SK-N-SH (cell line): Measurements from ENCODE around the gene CD22.

Experiments
- CHD2 ChIP-seq: fragments of 150-350 bp; IDR thresholded peaks from 2 replicates; pipeline ENCODE4 v1.6.1; 2018; ENCODE audit warnings: low read length; ENCODE audit not compliant: partially characterized antibody
- EP300 ChIP-seq, 2 experiments: IDR thresholded peaks; 2 replicates each; pipeline versions ENCODE4 v1.4.0 to v1.6.1; 2012; ENCODE audit warnings: borderline replicate concordance in 1 of 2, low read depth in 1 of 2, low read length in 1 of 2
- EZH2phosphoT487 ChIP-seq: fragments of 200-600 bp; sonication (generic); IDR thresholded peaks from 2 replicates; pipeline ENCODE4 v1.6.1; 2017; ENCODE audit warnings: low read depth, mixed run types, mild to moderate bottlenecking, antibody characterized with exemption, moderate library complexity, borderline replicate concordance
- GABPA ChIP-seq: IDR thresholded peaks from 2 replicates; pipeline ENCODE4 v1.4.0; 2012; ENCODE audit warnings: low read depth, mild to moderate bottlenecking
- POLR2AphosphoS5 ChIP-seq: IDR thresholded peaks from 2 replicates; pipeline ENCODE4 v1.6.1; 2012; ENCODE audit warnings: low read depth, low read length
- RCOR1 ChIP-seq: fragments of 150-350 bp; IDR thresholded peaks from 2 replicates; pipeline ENCODE4 v1.6.1; 2017; ENCODE audit warnings: antibody characterized with exemption, low read length
- SIN3A ChIP-seq: IDR thresholded peaks from 2 replicates; pipeline ENCODE4 v1.6.1; 2012; ENCODE audit warnings: low read depth, mild to moderate bottlenecking, low read length, moderate library complexity, borderline replicate concordance
- TAF1 ChIP-seq: IDR thresholded peaks from 2 replicates; pipeline ENCODE4 v1.6.1; 2012; ENCODE audit warnings: low read depth, mild to moderate bottlenecking, low read length, moderate library complexity, borderline replicate concordance
- TF ChIP-seq, protein P1 (sequence below): fragments of 200-600 bp; sonication (generic); IDR thresholded peaks from 2 replicates; pipeline ENCODE4 v1.6.1; 2017; ENCODE audit warnings: antibody characterized with exemption, mild to moderate bottlenecking, moderate library complexity
- TF ChIP-seq, protein P2 (sequence below): IDR thresholded peaks from 2 replicates; pipeline ENCODE4 v1.4.0; 2012; ENCODE audit warnings: low read depth, borderline replicate concordance
- TF ChIP-seq, protein P3 (sequence below): fragments of 150-350 bp; IDR thresholded peaks from 2 replicates; pipeline ENCODE4 v1.6.1; 2017; ENCODE audit warnings: antibody characterized with exemption, low read length, low read depth, borderline replicate concordance
- TF ChIP-seq, protein P4 (sequence below): IDR thresholded peaks from 2 replicates; pipeline ENCODE4 v1.4.0; 2012; ENCODE audit warnings: low read depth
- TF ChIP-seq, protein P5 (sequence below): IDR thresholded peaks from 2 replicates; pipeline ENCODE4 v1.4.0; 2012; ENCODE audit warnings: low read depth, borderline replicate concordance
- TF ChIP-seq, protein P6 (sequence below): IDR thresholded peaks from 2 replicates; pipeline ENCODE4; 2012

DNA sequence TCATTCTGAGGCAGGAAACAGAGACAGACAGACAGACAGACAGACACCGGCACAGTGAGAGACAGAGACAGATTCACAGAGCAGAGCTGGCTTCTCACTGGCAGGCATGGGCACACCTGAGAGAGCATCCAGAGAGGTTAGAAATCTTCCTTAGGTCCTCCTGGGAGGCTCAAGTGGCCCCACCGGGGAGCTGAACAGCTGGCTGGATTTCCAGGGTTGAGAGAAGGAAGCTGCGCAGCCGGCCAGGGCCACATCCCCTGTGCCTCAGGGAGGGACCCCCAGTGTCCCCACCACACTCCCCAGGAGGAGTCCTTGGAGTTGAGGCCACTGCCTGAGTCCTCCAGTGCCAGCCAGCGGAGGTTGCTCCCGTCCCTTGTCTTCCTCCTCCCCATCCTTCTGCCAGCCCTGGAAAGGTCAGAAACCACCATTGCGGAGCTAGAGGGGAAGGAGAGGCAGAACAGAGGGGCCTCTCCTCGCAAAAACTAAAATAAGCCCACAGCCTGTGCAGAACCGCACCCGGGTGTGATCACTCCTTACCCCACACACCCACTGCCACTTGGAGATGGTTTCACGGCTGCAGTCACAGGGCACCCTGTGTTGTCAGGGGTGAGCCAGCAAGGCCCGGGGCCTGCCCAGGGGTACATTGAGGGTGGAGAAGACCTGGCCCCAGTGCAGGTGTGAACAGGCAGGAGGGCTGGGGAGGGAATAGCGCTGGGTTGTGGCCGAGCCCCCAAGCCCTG lies 33.4 kb downstream of the CD22 start:
- TF ChIP-seq, protein P1, sequence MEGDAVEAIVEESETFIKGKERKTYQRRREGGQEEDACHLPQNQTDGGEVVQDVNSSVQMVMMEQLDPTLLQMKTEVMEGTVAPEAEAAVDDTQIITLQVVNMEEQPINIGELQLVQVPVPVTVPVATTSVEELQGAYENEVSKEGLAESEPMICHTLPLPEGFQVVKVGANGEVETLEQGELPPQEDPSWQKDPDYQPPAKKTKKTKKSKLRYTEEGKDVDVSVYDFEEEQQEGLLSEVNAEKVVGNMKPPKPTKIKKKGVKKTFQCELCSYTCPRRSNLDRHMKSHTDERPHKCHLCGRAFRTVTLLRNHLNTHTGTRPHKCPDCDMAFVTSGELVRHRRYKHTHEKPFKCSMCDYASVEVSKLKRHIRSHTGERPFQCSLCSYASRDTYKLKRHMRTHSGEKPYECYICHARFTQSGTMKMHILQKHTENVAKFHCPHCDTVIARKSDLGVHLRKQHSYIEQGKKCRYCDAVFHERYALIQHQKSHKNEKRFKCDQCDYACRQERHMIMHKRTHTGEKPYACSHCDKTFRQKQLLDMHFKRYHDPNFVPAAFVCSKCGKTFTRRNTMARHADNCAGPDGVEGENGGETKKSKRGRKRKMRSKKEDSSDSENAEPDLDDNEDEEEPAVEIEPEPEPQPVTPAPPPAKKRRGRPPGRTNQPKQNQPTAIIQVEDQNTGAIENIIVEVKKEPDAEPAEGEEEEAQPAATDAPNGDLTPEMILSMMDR = no peak
- TF ChIP-seq, protein P2, sequence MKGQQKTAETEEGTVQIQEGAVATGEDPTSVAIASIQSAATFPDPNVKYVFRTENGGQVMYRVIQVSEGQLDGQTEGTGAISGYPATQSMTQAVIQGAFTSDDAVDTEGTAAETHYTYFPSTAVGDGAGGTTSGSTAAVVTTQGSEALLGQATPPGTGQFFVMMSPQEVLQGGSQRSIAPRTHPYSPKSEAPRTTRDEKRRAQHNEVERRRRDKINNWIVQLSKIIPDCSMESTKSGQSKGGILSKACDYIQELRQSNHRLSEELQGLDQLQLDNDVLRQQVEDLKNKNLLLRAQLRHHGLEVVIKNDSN = no peak
- TF ChIP-seq TAF1 (no peak), CHD2 (no peak), GABPA (no peak), RCOR1 (no peak), POLR2AphosphoS5 (no peak), SIN3A (no peak), EP300 (IDR thresholded peaks at IDR 0.05; ENCODE audit: borderline replicate concordance in 1 of 2, low read depth in 1 of 2, low read length in 1 of 2) (no peak), EZH2phosphoT487 (no peak)
- TF ChIP-seq, protein P3, sequence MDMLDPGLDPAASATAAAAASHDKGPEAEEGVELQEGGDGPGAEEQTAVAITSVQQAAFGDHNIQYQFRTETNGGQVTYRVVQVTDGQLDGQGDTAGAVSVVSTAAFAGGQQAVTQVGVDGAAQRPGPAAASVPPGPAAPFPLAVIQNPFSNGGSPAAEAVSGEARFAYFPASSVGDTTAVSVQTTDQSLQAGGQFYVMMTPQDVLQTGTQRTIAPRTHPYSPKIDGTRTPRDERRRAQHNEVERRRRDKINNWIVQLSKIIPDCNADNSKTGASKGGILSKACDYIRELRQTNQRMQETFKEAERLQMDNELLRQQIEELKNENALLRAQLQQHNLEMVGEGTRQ = no peak
- TF ChIP-seq, protein P4, sequence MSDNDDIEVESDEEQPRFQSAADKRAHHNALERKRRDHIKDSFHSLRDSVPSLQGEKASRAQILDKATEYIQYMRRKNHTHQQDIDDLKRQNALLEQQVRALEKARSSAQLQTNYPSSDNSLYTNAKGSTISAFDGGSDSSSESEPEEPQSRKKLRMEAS = no peak
- TF ChIP-seq, protein P5, sequence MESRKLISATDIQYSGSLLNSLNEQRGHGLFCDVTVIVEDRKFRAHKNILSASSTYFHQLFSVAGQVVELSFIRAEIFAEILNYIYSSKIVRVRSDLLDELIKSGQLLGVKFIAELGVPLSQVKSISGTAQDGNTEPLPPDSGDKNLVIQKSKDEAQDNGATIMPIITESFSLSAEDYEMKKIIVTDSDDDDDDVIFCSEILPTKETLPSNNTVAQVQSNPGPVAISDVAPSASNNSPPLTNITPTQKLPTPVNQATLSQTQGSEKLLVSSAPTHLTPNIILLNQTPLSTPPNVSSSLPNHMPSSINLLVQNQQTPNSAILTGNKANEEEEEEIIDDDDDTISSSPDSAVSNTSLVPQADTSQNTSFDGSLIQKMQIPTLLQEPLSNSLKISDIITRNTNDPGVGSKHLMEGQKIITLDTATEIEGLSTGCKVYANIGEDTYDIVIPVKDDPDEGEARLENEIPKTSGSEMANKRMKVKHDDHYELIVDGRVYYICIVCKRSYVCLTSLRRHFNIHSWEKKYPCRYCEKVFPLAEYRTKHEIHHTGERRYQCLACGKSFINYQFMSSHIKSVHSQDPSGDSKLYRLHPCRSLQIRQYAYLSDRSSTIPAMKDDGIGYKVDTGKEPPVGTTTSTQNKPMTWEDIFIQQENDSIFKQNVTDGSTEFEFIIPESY = no peak
- TF ChIP-seq, protein P6, sequence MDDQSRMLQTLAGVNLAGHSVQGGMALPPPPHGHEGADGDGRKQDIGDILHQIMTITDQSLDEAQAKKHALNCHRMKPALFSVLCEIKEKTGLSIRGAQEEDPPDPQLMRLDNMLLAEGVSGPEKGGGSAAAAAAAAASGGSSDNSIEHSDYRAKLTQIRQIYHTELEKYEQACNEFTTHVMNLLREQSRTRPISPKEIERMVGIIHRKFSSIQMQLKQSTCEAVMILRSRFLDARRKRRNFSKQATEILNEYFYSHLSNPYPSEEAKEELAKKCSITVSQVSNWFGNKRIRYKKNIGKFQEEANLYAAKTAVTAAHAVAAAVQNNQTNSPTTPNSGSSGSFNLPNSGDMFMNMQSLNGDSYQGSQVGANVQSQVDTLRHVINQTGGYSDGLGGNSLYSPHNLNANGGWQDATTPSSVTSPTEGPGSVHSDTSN = no peak
